Vein endothelial cell (primary cell): Measurements from ENCODE around the gene SGPP2. TPM values are rescaled to one million over a fixed set of nuclear protein-coding genes. Genes with fewer than 3 reads are reported as not detected.

Experiments used
- small RNA-seq: library from RNA; depleted of rRNA; stranded (forward); fragments of <200 nt; gene quantifications from one replicate; pipeline ENCODE3, GENCODE V24; 2012
- total RNA-seq: library from RNA; depleted of rRNA; stranded (reverse); fragments of >200 nt; gene quantifications from 2 replicates; pipeline ENCODE4 v1.2.3, GENCODE V29; 2012

SGPP2 gene
- not detected in 2 replicates for total RNA-seq

GRCh38 chr2:222424276-222424728, at the start of gene SGPP2:
TSS of gene SGPP2 (plus strand) at chr2:222424543. CDS start at chr2:222424603, 60 bp downstream.

Small RNA genes within 50 kb of the gene (small RNA-seq; reads per million reads assigned to genes)
- gene RF00019 = not detected
- not detected for gene RNU6-619P

Other genes with a start within 250 kb of the SGPP2 start
- gene PAX3, start 125.5 kb upstream of the SGPP2 start, total RNA-seq = not detected in 2 replicates
- 20.6 and 30.2 TPM in 2 replicates for gene FARSB, start 231.5 kb downstream of the SGPP2 start, total RNA-seq
- not detected in 2 replicates for gene MOGAT1, start 247.1 kb downstream of the SGPP2 start, total RNA-seq